Measurements from ENCODE around the gene NKX2-4. TPM values are rescaled to one million over a fixed set of nuclear protein-coding genes. Genes with fewer than 3 reads are reported as not detected.

The NKX2-4 gene
- total and polyA plus RNA-seq, 4 donors = not detected

DNA sequence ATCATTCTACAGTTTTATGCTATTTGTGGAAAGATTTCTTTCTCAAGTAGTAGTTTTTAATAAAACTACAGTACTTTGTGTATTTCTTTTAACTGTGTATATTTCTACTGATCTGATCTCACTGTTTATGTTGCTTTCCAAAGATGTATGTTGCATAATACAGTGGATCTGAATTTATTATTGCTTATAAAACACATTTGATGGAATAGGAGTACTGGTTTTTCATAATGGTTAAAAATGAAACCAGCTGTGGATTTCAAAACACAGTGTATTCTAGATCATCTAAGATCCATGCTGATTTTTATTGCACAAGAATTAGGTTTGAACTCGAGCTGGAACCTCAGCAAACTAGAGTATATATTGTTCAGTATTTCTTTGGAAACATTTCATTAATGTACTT is 8.0 kb downstream of the NKX2-4 start:
- Histone ChIP-seq H3K27me3 (ENCODE audit: control insufficient read depth in 3 of 3, insufficient read depth in 3 of 3, low read length in 2 of 3) (peaks cover 6 to 40% (median 37%) of the 10 kb centered on the region in 3 donors), H3K9ac (ENCODE audit: insufficient read depth in 1 of 2, low read length in 2 of 2) (no peak overlapping the region), H3K27ac (ENCODE audit: low read depth in 1 of 2, low read length in 1 of 2) (no peak overlapping the region), H3K4me3 (no peak overlapping the region), H3K4me1 (ENCODE audit: control insufficient read depth in 5 of 5, insufficient read depth in 5 of 5, low read length in 5 of 5) (peaks cover 0 to 6% (median 0%) of the 10 kb centered on the region in 5 donors), H3K9me3 (ENCODE audit: control insufficient read depth in 4 of 4, insufficient read depth in 3 of 4, low read length in 3 of 4) (no peaks in the 10 kb centered on the region), H3K36me3 (ENCODE audit: control insufficient read depth in 4 of 4, insufficient read depth in 4 of 4, low read length in 4 of 4) (peaks cover 0 to 20% (median 14%) of the 10 kb centered on the region in 4 donors)
- TF ChIP-seq, protein P1, sequence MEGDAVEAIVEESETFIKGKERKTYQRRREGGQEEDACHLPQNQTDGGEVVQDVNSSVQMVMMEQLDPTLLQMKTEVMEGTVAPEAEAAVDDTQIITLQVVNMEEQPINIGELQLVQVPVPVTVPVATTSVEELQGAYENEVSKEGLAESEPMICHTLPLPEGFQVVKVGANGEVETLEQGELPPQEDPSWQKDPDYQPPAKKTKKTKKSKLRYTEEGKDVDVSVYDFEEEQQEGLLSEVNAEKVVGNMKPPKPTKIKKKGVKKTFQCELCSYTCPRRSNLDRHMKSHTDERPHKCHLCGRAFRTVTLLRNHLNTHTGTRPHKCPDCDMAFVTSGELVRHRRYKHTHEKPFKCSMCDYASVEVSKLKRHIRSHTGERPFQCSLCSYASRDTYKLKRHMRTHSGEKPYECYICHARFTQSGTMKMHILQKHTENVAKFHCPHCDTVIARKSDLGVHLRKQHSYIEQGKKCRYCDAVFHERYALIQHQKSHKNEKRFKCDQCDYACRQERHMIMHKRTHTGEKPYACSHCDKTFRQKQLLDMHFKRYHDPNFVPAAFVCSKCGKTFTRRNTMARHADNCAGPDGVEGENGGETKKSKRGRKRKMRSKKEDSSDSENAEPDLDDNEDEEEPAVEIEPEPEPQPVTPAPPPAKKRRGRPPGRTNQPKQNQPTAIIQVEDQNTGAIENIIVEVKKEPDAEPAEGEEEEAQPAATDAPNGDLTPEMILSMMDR (IDR thresholded peaks at IDR 0.05; ENCODE audit: control extremely low read depth, extremely low read depth) = no peak
- DNase-seq (no peak), ATAC-seq (ENCODE audit: insufficient read depth, low FRiP score) (no peak)
- 1 to 3% methylated on average over 1 of the region's 1 CpG for WGBS, 2 donors

GRCh38 chr20:21388566-21388965 is 8.8 kb downstream of the NKX2-4 start:
- H3K4me3 ChIP-seq = no peak overlapping the region
- peaks cover 0 to 6% (median 0%) of the 10 kb centered on the region in 5 donors for H3K4me1 ChIP-seq (ENCODE audit: control insufficient read depth in 5 of 5, insufficient read depth in 5 of 5, low read length in 5 of 5)
- peaks cover 0 to 24% (median 16%) of the 10 kb centered on the region in 4 donors for H3K36me3 ChIP-seq (ENCODE audit: control insufficient read depth in 4 of 4, insufficient read depth in 4 of 4, low read length in 4 of 4)
- H3K9me3 ChIP-seq (ENCODE audit: control insufficient read depth in 4 of 4, insufficient read depth in 3 of 4, low read length in 3 of 4) = no peaks in the 10 kb centered on the region
- TF ChIP-seq, protein P1 (IDR thresholded peaks at IDR 0.05; ENCODE audit: control extremely low read depth, extremely low read depth) = no peak
- peaks cover 6 to 32% (median 29%) of the 10 kb centered on the region in 3 donors for H3K27me3 ChIP-seq (ENCODE audit: control insufficient read depth in 3 of 3, insufficient read depth in 3 of 3, low read length in 2 of 3)
- H3K27ac ChIP-seq (ENCODE audit: low read depth in 1 of 2, low read length in 1 of 2) = no peak overlapping the region
- no peak for ATAC-seq (ENCODE audit: insufficient read depth, low FRiP score)
- DNase-seq = no peak
- H3K9ac ChIP-seq (ENCODE audit: insufficient read depth in 1 of 2, low read length in 2 of 2) = no peak overlapping the region
- 88 to 93% methylated on average over 1 of the region's 1 CpG for WGBS, 2 donors

- H3K9ac ChIP-seq (ENCODE audit: insufficient read depth in 1 of 2, low read length in 2 of 2) = no peak overlapping the region
- H3K4me3 ChIP-seq = no peak overlapping the region
- no peak for ATAC-seq (ENCODE audit: insufficient read depth, low FRiP score)
- peaks cover 0 to 6% (median 0%) of the 10 kb centered on the region in 5 donors for H3K4me1 ChIP-seq (ENCODE audit: control insufficient read depth in 5 of 5, insufficient read depth in 5 of 5, low read length in 5 of 5)
- TF ChIP-seq, protein P1 (IDR thresholded peaks at IDR 0.05; ENCODE audit: control extremely low read depth, extremely low read depth) = no peak
- no peaks in the 10 kb centered on the region for H3K9me3 ChIP-seq (ENCODE audit: control insufficient read depth in 4 of 4, insufficient read depth in 3 of 4, low read length in 3 of 4)
- DNase-seq = no peak
- no peak overlapping the region for H3K27ac ChIP-seq (ENCODE audit: low read depth in 1 of 2, low read length in 1 of 2)
- peaks cover 0 to 29% (median 21%) of the 10 kb centered on the region in 4 donors for H3K36me3 ChIP-seq (ENCODE audit: control insufficient read depth in 4 of 4, insufficient read depth in 4 of 4, low read length in 4 of 4)
- peaks cover 0 to 22% (median 18%) of the 10 kb centered on the region in 3 donors for H3K27me3 ChIP-seq (ENCODE audit: control insufficient read depth in 3 of 3, insufficient read depth in 3 of 3, low read length in 2 of 3)
Measured at GRCh38 chr20:21387528-21387927, 9.8 kb downstream of the NKX2-4 start.

GRCh38 chr20:21386111-21386510 is 11.2 kb downstream of the NKX2-4 start:
- ATAC-seq (ENCODE audit: insufficient read depth, low FRiP score) (no peak), DNase-seq (no peak)
- Histone ChIP-seq H3K9ac (ENCODE audit: insufficient read depth in 1 of 2, low read length in 2 of 2) (no peak overlapping the region), H3K27ac (ENCODE audit: low read depth in 1 of 2, low read length in 1 of 2) (no peak overlapping the region), H3K4me1 (ENCODE audit: control insufficient read depth in 5 of 5, insufficient read depth in 5 of 5, low read length in 5 of 5) (no peaks in the 10 kb centered on the region), H3K9me3 (ENCODE audit: control insufficient read depth in 4 of 4, insufficient read depth in 3 of 4, low read length in 3 of 4) (no peaks in the 10 kb centered on the region), H3K36me3 (ENCODE audit: control insufficient read depth in 4 of 4, insufficient read depth in 4 of 4, low read length in 4 of 4) (peaks cover 0 to 35% (median 24%) of the 10 kb centered on the region in 4 donors), H3K4me3 (no peak overlapping the region), H3K27me3 (ENCODE audit: control insufficient read depth in 3 of 3, insufficient read depth in 3 of 3, low read length in 2 of 3) (peaks cover 0 to 11% (median 8%) of the 10 kb centered on the region in 3 donors)
- WGBS, 2 donors = 96 to 99% methylated on average over 5 of the region's 5 CpGs
- TF ChIP-seq, protein P1 (IDR thresholded peaks at IDR 0.05; ENCODE audit: control extremely low read depth, extremely low read depth) = no peak
